Measurements from ENCODE around the gene LENG1.
"Not testable (repeated sequence)": the region's sequence is repeated elsewhere in the genome, so short reads cannot be mapped to it uniquely, and the experiment has no call there.

Gene LENG1

GRCh38 chr19:54179262-54179852 lies 19.8 kb upstream of the LENG1 start:
- peak overlapping the region in 2 of 3 experiments; percentile 42 to 65 for H3K27ac Mint-ChIP-seq
- H3K4me3 Mint-ChIP-seq: no peak overlapping the region
- no peaks in the 10 kb centered on the region for H3K27me3 Mint-ChIP-seq (ENCODE audit: low read depth)
- TF ChIP-seq CTCF (IDR thresholded peaks at IDR 0.05; ENCODE audit: unreplicated experiment in 3 of 3): no peak
- H3K36me3 Mint-ChIP-seq (ENCODE audit: low read depth): peaks cover 27% of the 10 kb centered on the region
- no peaks in the 10 kb centered on the region for H3K9me3 Mint-ChIP-seq
- H3K4me1 Mint-ChIP-seq: peaks cover 10% of the 10 kb centered on the region

GRCh38 chr19:54178581-54179261 lies 19.2 kb upstream of the LENG1 start:
- H3K36me3 Mint-ChIP-seq (ENCODE audit: low read depth): peaks cover 21% of the 10 kb centered on the region
- no peak overlapping the region for H3K4me3 Mint-ChIP-seq
- H3K4me1 Mint-ChIP-seq: peaks cover 10% of the 10 kb centered on the region
- H3K27ac Mint-ChIP-seq: peak overlapping the region in 1 of 3 experiments; percentile 39
- TF ChIP-seq CTCF (IDR thresholded peaks at IDR 0.05; ENCODE audit: unreplicated experiment in 3 of 3): no peak
- no peaks in the 10 kb centered on the region for H3K9me3 Mint-ChIP-seq
- H3K27me3 Mint-ChIP-seq (ENCODE audit: low read depth): no peaks in the 10 kb centered on the region

- peak overlapping the region in 1 of 3 experiments; percentile 11 for H3K4me3 Mint-ChIP-seq
- H3K27ac Mint-ChIP-seq: peak overlapping the region in 1 of 3 experiments; percentile 48
- peaks cover 8% of the 10 kb centered on the region for H3K36me3 Mint-ChIP-seq (ENCODE audit: low read depth)
- no peaks in the 10 kb centered on the region for H3K9me3 Mint-ChIP-seq
- peaks cover 5% of the 10 kb centered on the region for H3K4me1 Mint-ChIP-seq
- H3K27me3 Mint-ChIP-seq (ENCODE audit: low read depth): no peaks in the 10 kb centered on the region
- TF ChIP-seq CTCF (IDR thresholded peaks at IDR 0.05; ENCODE audit: unreplicated experiment in 3 of 3): no peak
Observed at GRCh38 chr19:54173951-54174834, 14.7 kb upstream of the LENG1 start.

- no peak for TF ChIP-seq CTCF (IDR thresholded peaks at IDR 0.05; ENCODE audit: unreplicated experiment in 3 of 3)
- Mint-ChIP-seq H3K9me3 (no peaks in the 10 kb centered on the region), H3K27me3 (ENCODE audit: low read depth) (no peaks in the 10 kb centered on the region), H3K27ac (no peak overlapping the region), H3K4me3 (peak overlapping the region in 1 of 3 experiments; percentile 78), H3K4me1 (peaks cover 5% of the 10 kb centered on the region), H3K36me3 (ENCODE audit: low read depth) (peaks cover 7% of the 10 kb centered on the region)
Observed at GRCh38 chr19:54173359-54173699, 13.8 kb upstream of the LENG1 start.

GRCh38 chr19:54172471-54173358 lies 13.2 kb upstream of the LENG1 start, which contains the start of gene TMC4:
TMC4 (minus strand) TSS chr19:54173160; CDS start chr19:54173117, 43 bp downstream.
- Mint-ChIP-seq H3K9me3 (no peaks in the 10 kb centered on the region), H3K27ac (peak within 1 kb of the TSS in 2 of 3 experiments; percentile 20 to 80), H3K4me1 (peaks cover 5% of the 10 kb centered on the region), H3K27me3 (ENCODE audit: low read depth) (no peaks in the 10 kb centered on the region), H3K4me3 (peak within 1 kb of the TSS; percentile 73 to 78 (median 76)), H3K36me3 (ENCODE audit: low read depth) (peaks cover 3% of the 10 kb centered on the region)
- TF ChIP-seq CTCF (IDR thresholded peaks at IDR 0.05; ENCODE audit: unreplicated experiment in 3 of 3): peak in 1 of 3 experiments; percentile 42

GRCh38 chr19:54171736-54172431 lies 12.4 kb upstream of the LENG1 start:
- not testable (repeated sequence) for H3K4me1 Mint-ChIP-seq; H3K36me3 Mint-ChIP-seq (ENCODE audit: low read depth); H3K27me3 Mint-ChIP-seq (ENCODE audit: low read depth); H3K9me3 Mint-ChIP-seq
- peak overlapping the region in 2 of 3 experiments; percentile 4 to 10 for H3K27ac Mint-ChIP-seq
- H3K4me3 Mint-ChIP-seq: peak overlapping the region in 2 of 3 experiments; percentile 46 to 60
